ENCODE results near the gene MIPOL1.
"Not testable (repeated sequence)": the region's sequence is repeated elsewhere in the genome, so short reads cannot be mapped to it uniquely, and the experiment has no call there.

MIPOL1 gene

GRCh38 chr14:37278636-37279538, 81.2 kb downstream of the MIPOL1 start:
- no peak for DNase-seq (ENCODE audit: low spot score)
- in situ Hi-C loops (cut with MboI; ENCODE audit: low pct_unique_long_range_greater_than_20kb, low sequenced_read_pairs, unreplicated experiment) = no loop called here
- TF ChIP-seq CTCF (IDR thresholded peaks at IDR 0.05; ENCODE audit: extremely low read depth, insufficient read depth, missing control alignments) = no peak

- DNase-seq (ENCODE audit: low spot score) = no peak
- in situ Hi-C loops (cut with MboI; ENCODE audit: low pct_unique_long_range_greater_than_20kb, low sequenced_read_pairs, unreplicated experiment) = no loop called here
- TF ChIP-seq CTCF (IDR thresholded peaks at IDR 0.05; ENCODE audit: extremely low read depth, insufficient read depth, missing control alignments) = no peak
Observed at GRCh38 chr14:37279818-37280217, 82.1 kb downstream of the MIPOL1 start.

GRCh38 chr14:37284760-37285159, 87.0 kb downstream of the MIPOL1 start:
- in situ Hi-C loops (cut with MboI; ENCODE audit: low pct_unique_long_range_greater_than_20kb, low sequenced_read_pairs, unreplicated experiment) = no loop called here
- no peak for TF ChIP-seq CTCF (IDR thresholded peaks at IDR 0.05; ENCODE audit: extremely low read depth, insufficient read depth, missing control alignments)
- no peak for DNase-seq (ENCODE audit: low spot score)

- no peak for TF ChIP-seq CTCF (IDR thresholded peaks at IDR 0.05; ENCODE audit: extremely low read depth, insufficient read depth, missing control alignments)
- in situ Hi-C loops (cut with MboI; ENCODE audit: low pct_unique_long_range_greater_than_20kb, low sequenced_read_pairs, unreplicated experiment) = no loop called here
- DNase-seq (ENCODE audit: low spot score) = no peak
Observed at GRCh38 chr14:37285220-37285619, 87.5 kb downstream of the MIPOL1 start.

GRCh38 chr14:37289688-37290087, 92.0 kb downstream of the MIPOL1 start:
- DNase-seq (ENCODE audit: low spot score) = no peak
- in situ Hi-C loops (cut with MboI; ENCODE audit: low pct_unique_long_range_greater_than_20kb, low sequenced_read_pairs, unreplicated experiment) = no loop called here
- no peak for TF ChIP-seq CTCF (IDR thresholded peaks at IDR 0.05; ENCODE audit: extremely low read depth, insufficient read depth, missing control alignments)

- in situ Hi-C loops (cut with MboI; ENCODE audit: low pct_unique_long_range_greater_than_20kb, low sequenced_read_pairs, unreplicated experiment); DNase-seq (ENCODE audit: low spot score): not testable (repeated sequence)
Observed at GRCh38 chr14:37295262-37295661, 97.5 kb downstream of the MIPOL1 start.

- in situ Hi-C loops (cut with MboI; ENCODE audit: low pct_unique_long_range_greater_than_20kb, low sequenced_read_pairs, unreplicated experiment) = no loop called here
- no peak for TF ChIP-seq CTCF (IDR thresholded peaks at IDR 0.05; ENCODE audit: extremely low read depth, insufficient read depth, missing control alignments)
- no peak for DNase-seq (ENCODE audit: low spot score)
Observed at GRCh38 chr14:37311252-37311651, 113.5 kb downstream of the MIPOL1 start.

Measured in GM13977 (cell line).